A673 (cell line): ENCODE results near the gene GPHA2. TPM values are rescaled to one million over a fixed set of nuclear protein-coding genes. Genes with fewer than 3 reads are reported as not detected.

Experiments used
- BruUV-seq: library from RNA; stranded (reverse); fragments of 400-500 nt; replicated peaks from 2 replicates; lab custom pipeline; 2021; lab: Mats Ljungman, UMichigan
- CTCF ChIA-PET: fragments of 300-600 bp; sonication (Branson Sonifier 250); formaldehyde crosslinking; loops from one replicate; lab custom pipeline; 2022; ENCODE audit warnings: antibody characterized with exemption; lab: Charles Lee
- POLR2A ChIA-PET: fragments of 300-600 bp; sonication (Branson Sonifier 250); formaldehyde crosslinking; loops from one replicate; lab custom pipeline; 2022; ENCODE audit warnings: antibody characterized with exemption; ENCODE audit not compliant: low non-redundant PET; lab: Charles Lee
- DNase-seq: peaks from one replicate; pipeline ENCODE4 v3.0.0-alpha.2; 2015; ENCODE audit warnings: low spot score
- H3K27ac ChIP-seq: fragments of 200-600 bp; sonication (generic); 2 replicates; pipeline ENCODE4 v1.5.1; 2016; ENCODE audit warnings: mixed run types, low read depth, mild to moderate bottlenecking, mixed read lengths, antibody characterized with exemption, low read length; ENCODE audit not compliant: poor library complexity, severe bottlenecking
- H3K27me3 ChIP-seq: fragments of 200-600 bp; sonication (generic); replicated peaks from 2 replicates; pipeline ENCODE4 v1.6.1; 2017; ENCODE audit warnings: mixed run types, low read depth, mild to moderate bottlenecking, mixed read lengths, antibody characterized with exemption, low read length; ENCODE audit not compliant: insufficient read depth, poor library complexity
- H3K36me3 ChIP-seq: fragments of 200-600 bp; sonication (generic); 2 replicates; pipeline ENCODE4 v1.6.1; 2016; ENCODE audit warnings: mixed run types, mild to moderate bottlenecking, mixed read lengths, antibody characterized with exemption, low read length; ENCODE audit not compliant: insufficient read depth, poor library complexity, severe bottlenecking
- H3K4me1 ChIP-seq: fragments of 200-600 bp; sonication (generic); 2 replicates; pipeline ENCODE4 v1.6.1; 2017; ENCODE audit warnings: mixed run types, mild to moderate bottlenecking, mixed read lengths, antibody characterized with exemption, low read length; ENCODE audit not compliant: insufficient read depth, poor library complexity, severe bottlenecking
- H3K4me3 ChIP-seq: fragments of 200-600 bp; sonication (generic); 2 replicates; pipeline ENCODE4 v1.5.1; 2016; ENCODE audit warnings: low read depth, mixed run types, mild to moderate bottlenecking, mixed read lengths, low read length; ENCODE audit not compliant: poor library complexity, severe bottlenecking
- H3K9me3 ChIP-seq: fragments of 200-600 bp; sonication (generic); 2 replicates; pipeline ENCODE4 v1.6.1; 2016; ENCODE audit warnings: mixed run types, low read depth, mild to moderate bottlenecking, mixed read lengths, antibody characterized with exemption, low read length; ENCODE audit not compliant: poor library complexity, severe bottlenecking
- EZH2 ChIP-seq: fragments of 200-600 bp; sonication (generic); IDR thresholded peaks from 2 replicates; pipeline ENCODE4 v1.6.1; 2017; ENCODE audit warnings: borderline replicate concordance, low read depth, mild to moderate bottlenecking, mixed read lengths, antibody characterized with exemption, low read length; ENCODE audit not compliant: poor library complexity, severe bottlenecking
- intact Hi-C: fragments of 100-400 bp; cut with micrococcal nuclease; formaldehyde crosslinking; loops from one replicate; pipeline ENCODE4 v1.10.0; 2022; ENCODE audit not compliant: unreplicated experiment
- total RNA-seq: library from RNA; stranded (reverse); gene quantifications from 2 replicates; pipeline ENCODE4 v1.2.3, GENCODE V29; 2021
- TF ChIP-seq, protein P1 (sequence below): fragments of 300-800, 200-600 bp; sonication (generic); conservative IDR thresholded peaks from 2 replicates; pipeline ENCODE4 v1.5.1; 2017; ENCODE audit warnings: low read depth, mild to moderate bottlenecking, antibody characterized with exemption, low read length, moderate library complexity, mixed read lengths

The GPHA2 gene
- total RNA-seq, 1 experiment from 2014 or later = not detected

DNA sequence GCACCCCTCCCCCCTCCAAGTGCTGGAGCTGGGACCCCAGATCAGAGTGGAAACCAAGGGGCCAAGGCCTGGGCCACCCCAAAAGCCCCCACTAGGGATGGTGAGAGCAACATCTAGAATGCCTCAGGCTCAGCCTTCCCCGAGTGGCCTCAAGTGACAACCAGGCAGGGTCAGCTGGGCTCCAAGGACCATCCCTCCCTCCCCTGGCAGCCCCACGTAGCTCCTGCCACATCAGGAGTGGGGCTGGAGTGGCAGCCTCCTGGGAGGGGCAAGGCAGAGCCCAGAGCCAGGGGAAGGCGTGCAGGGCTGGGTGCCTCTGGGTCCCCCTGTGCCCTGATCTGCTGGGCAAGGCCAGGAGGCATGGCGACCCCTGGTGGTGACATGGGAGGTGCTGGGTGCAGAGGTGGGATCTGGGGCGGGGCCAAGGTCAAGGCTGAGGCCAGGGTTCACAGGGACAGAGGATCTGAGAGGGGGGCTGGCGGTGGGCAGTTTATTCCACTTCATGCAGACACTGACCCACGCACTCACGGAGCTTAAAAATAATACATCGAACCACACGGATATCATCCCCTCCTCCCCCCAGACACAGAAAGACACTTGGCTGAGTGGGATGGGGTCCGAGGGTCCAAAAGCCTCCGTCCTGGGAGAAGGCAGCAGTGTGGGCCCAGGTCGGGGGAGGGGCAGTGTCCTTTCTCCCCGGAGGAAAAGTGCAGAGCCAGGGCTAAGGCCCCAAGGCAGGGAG, 41.5 kb downstream of the GPHA2 start:
- Histone ChIP-seq H3K27ac (no peak overlapping the region), H3K9me3 (no peaks in the 10 kb centered on the region), H3K27me3 (no peaks in the 10 kb centered on the region), H3K4me3 (no peak overlapping the region), H3K4me1 (no peaks in the 10 kb centered on the region), H3K36me3 (no peaks in the 10 kb centered on the region)
- ChIA-PET POLR2A (no interaction called here), CTCF (no interaction called here)
- no peak for TF ChIP-seq EZH2
- TF ChIP-seq, protein P1, sequence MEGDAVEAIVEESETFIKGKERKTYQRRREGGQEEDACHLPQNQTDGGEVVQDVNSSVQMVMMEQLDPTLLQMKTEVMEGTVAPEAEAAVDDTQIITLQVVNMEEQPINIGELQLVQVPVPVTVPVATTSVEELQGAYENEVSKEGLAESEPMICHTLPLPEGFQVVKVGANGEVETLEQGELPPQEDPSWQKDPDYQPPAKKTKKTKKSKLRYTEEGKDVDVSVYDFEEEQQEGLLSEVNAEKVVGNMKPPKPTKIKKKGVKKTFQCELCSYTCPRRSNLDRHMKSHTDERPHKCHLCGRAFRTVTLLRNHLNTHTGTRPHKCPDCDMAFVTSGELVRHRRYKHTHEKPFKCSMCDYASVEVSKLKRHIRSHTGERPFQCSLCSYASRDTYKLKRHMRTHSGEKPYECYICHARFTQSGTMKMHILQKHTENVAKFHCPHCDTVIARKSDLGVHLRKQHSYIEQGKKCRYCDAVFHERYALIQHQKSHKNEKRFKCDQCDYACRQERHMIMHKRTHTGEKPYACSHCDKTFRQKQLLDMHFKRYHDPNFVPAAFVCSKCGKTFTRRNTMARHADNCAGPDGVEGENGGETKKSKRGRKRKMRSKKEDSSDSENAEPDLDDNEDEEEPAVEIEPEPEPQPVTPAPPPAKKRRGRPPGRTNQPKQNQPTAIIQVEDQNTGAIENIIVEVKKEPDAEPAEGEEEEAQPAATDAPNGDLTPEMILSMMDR = peak; percentile 93
- intact Hi-C loops = loop anchor here (1.0 kb wide), 1 partner anchor 47 kb away; no protein-coding TSS in a partner anchor
- no TSS peak for BruUV-seq
- peak; percentile 72 for DNase-seq

- ChIA-PET CTCF (no interaction called here), POLR2A (no interaction called here)
- Histone ChIP-seq H3K27me3 (no peaks in the 10 kb centered on the region), H3K27ac (no peak overlapping the region), H3K4me1 (no peaks in the 10 kb centered on the region), H3K4me3 (no peak overlapping the region), H3K9me3 (no peaks in the 10 kb centered on the region), H3K36me3 (no peaks in the 10 kb centered on the region)
- no peak for DNase-seq
- intact Hi-C loops = loop anchor here (1.0 kb wide), 1 partner anchor 46 kb away; no protein-coding TSS in a partner anchor
- TF ChIP-seq EZH2 = no peak
- TF ChIP-seq, protein P1 = no peak
- no TSS peak for BruUV-seq
Measured at GRCh38 chr11:64893194-64894069, 42.3 kb downstream of the GPHA2 start.

DNA sequence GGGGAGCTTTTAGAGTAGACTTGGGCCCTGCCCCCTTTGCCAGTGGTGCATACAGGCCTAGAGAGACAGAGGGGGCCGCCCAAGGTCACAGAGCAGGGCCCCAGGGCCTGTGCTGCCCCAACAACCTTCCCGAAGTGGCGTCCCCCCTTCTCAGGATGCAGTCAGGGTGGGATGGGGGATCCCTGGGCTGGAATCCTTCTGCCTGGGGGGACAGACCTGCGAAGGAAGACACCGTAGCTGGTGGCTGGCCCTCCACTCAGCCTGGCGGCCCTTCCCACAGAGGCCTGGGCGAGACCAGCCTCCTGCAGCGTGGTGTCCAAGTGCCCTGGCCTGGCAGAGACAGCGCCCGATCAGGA, 42.9 kb downstream of the GPHA2 start:
- H3K36me3 ChIP-seq = no peaks in the 10 kb centered on the region
- intact Hi-C loops = no loop called here
- ChIA-PET POLR2A (no interaction called here), CTCF (no interaction called here)
- H3K27ac ChIP-seq = no peak overlapping the region
- H3K9me3 ChIP-seq = no peaks in the 10 kb centered on the region
- TF ChIP-seq, protein P1 = no peak
- TF ChIP-seq EZH2 = no peak
- no TSS peak for BruUV-seq
- DNase-seq = no peak
- H3K27me3 ChIP-seq = no peaks in the 10 kb centered on the region
- no peaks in the 10 kb centered on the region for H3K4me1 ChIP-seq
- H3K4me3 ChIP-seq = no peak overlapping the region
